B cell (primary cell): ENCODE measurements around the gene NEK11. TPM values are rescaled to one million over a fixed set of nuclear protein-coding genes. Genes with fewer than 3 reads are reported as not detected.

ENCODE experiments used
- ATAC-seq: fragments of 200-7000 bp; cut with Tn5 transposase; one replicate; pipeline ENCODE4 v1.10.0; 2021; ENCODE audit warnings: low read depth, mild to moderate bottlenecking, moderate number of reproducible peaks, moderate library complexity
- CTCF ChIA-PET: fragments of 350-600 bp; sonication (Branson Sonifier 250); formaldehyde crosslinking; loops from one replicate; lab custom pipeline; 2021; ENCODE audit warnings: antibody characterized with exemption, inconsistent platforms; lab: Charles Lee
- POLR2A ChIA-PET: fragments of 350-600 bp; sonication (Branson Sonifier 250); formaldehyde crosslinking; loops from one replicate; lab custom pipeline; 2021; ENCODE audit warnings: antibody characterized with exemption; lab: Charles Lee
- DNase-seq: peaks from one replicate; pipeline ENCODE4 v3.0.0; 2013
- H2AFZ ChIP-seq: 2 replicates; pipeline ENCODE4 v1.6.1; 2012; ENCODE audit warnings: mild to moderate bottlenecking, low read depth, low read length; ENCODE audit not compliant: insufficient read depth, poor library complexity, severe bottlenecking
- H3K27ac ChIP-seq, 2 donors: 1 replicate in 1 of 2; 2 replicates in 1 of 2; pipeline ENCODE4 v1.5.1; 2012 to 2013; ENCODE audit warnings: low read length in 2 of 2, mild to moderate bottlenecking in 2 of 2, moderate library complexity in 1 of 2
- H3K27me3 ChIP-seq, 4 experiments: fragments of 200-600 bp in 1 of 4; sonication (generic) in 1 of 4; replicated peaks in 1 of 4; 1 replicate in 2 of 4; 2 replicates in 2 of 4; pipeline versions ENCODE4 v1.6.1 to v1.7.0; 2013 to 2016; ENCODE audit warnings: low read length in 3 of 4, mild to moderate bottlenecking in 2 of 4, mixed read lengths in 1 of 4, moderate library complexity in 1 of 4; ENCODE audit not compliant: insufficient read depth in 4 of 4, control insufficient read depth in 3 of 4; ENCODE audit errors: control extremely low read depth in 1 of 4
- H3K36me3 ChIP-seq, 2 experiments: replicated peaks in 1 of 2; 1 replicate in 1 of 2; 2 replicates in 1 of 2; pipeline versions ENCODE4 v1.6.1 to v1.7.1; 2013; ENCODE audit warnings: low read length in 1 of 2; ENCODE audit not compliant: insufficient read depth in 2 of 2, control insufficient read depth in 1 of 2; ENCODE audit errors: control extremely low read depth in 1 of 2, extremely low read depth in 1 of 2
- H3K4me1 ChIP-seq, 2 donors: fragments of 200-600 bp in 1 of 2; sonication (generic) in 1 of 2; 1 replicate in 1 of 2; 2 replicates in 1 of 2; pipeline versions ENCODE4 v1.5.1 to v1.6.1; 2013 to 2017; ENCODE audit warnings: low read length in 2 of 2; ENCODE audit not compliant: control insufficient read depth in 2 of 2, insufficient read depth in 2 of 2
- H3K4me2 ChIP-seq: replicated peaks from 2 replicates; pipeline ENCODE3; 2012; ENCODE audit warnings: mild to moderate bottlenecking, low read depth, low read length; ENCODE audit not compliant: poor library complexity, severe bottlenecking
- H3K4me3 ChIP-seq, 5 experiments: fragments of 200-600 bp in 1 of 5; sonication (generic) in 1 of 5; 1 replicate in 3 of 5; 2 replicates in 2 of 5; pipeline versions ENCODE4 v1.5.1 to v1.7.0; 2011 to 2016; ENCODE audit warnings: low read length in 4 of 5, mild to moderate bottlenecking in 4 of 5, low read depth in 2 of 5, control low read depth in 1 of 5, moderate library complexity in 1 of 5; ENCODE audit not compliant: insufficient read depth in 1 of 5; ENCODE audit errors: control extremely low read depth in 1 of 5, extremely low read depth in 1 of 5
- H3K79me2 ChIP-seq: fragments of 200-600 bp; sonication (generic); one replicate; pipeline ENCODE4 v1.6.0; 2016; ENCODE audit warnings: low read length; ENCODE audit not compliant: control insufficient read depth, insufficient read depth
- H3K9ac ChIP-seq: fragments of 200-600 bp; sonication (generic); 2 replicates; pipeline ENCODE4 v1.6.1; 2017; ENCODE audit warnings: mild to moderate bottlenecking, low read length, moderate library complexity
- H3K9me3 ChIP-seq, 3 donors: one replicate each; pipeline versions ENCODE4 v1.6.1 to v1.7.1; 2013; ENCODE audit warnings: low read length in 2 of 3; ENCODE audit not compliant: control insufficient read depth in 2 of 3, insufficient read depth in 1 of 3; ENCODE audit errors: control extremely low read depth in 1 of 3
- H4K20me1 ChIP-seq: 2 replicates; pipeline ENCODE4 v1.6.0; 2012; ENCODE audit warnings: mild to moderate bottlenecking, low read length; ENCODE audit not compliant: insufficient read depth, control insufficient read depth, poor library complexity, severe bottlenecking
- H3K27ac Mint-ChIP-seq: one replicate; pipeline ENCODE4 v1.8.0; 2021; ENCODE audit warnings: mixed read lengths
- H3K27me3 Mint-ChIP-seq: one replicate; pipeline ENCODE4 v1.8.0; 2021; ENCODE audit warnings: mixed read lengths
- H3K4me1 Mint-ChIP-seq: one replicate; pipeline ENCODE4 v1.8.0; 2021; ENCODE audit warnings: mixed read lengths
- H3K4me3 Mint-ChIP-seq: one replicate; pipeline ENCODE4 v1.8.0; 2021; ENCODE audit warnings: mixed read lengths
- H3K9me3 Mint-ChIP-seq: one replicate; pipeline ENCODE4 v1.8.0; 2022; ENCODE audit warnings: mixed read lengths; ENCODE audit not compliant: insufficient read depth
- EZH2 ChIP-seq: IDR thresholded peaks from 2 replicates; pipeline ENCODE4 v1.6.1; 2012; ENCODE audit warnings: borderline replicate concordance, low read depth, mild to moderate bottlenecking, moderate library complexity, low read length; ENCODE audit not compliant: insufficient read depth, poor library complexity, severe bottlenecking
- WGBS: methylation state at CpG from one replicate; pipeline ENCODE4 v1.1.5; 2013; ENCODE audit warnings: missing lambda C conversion rate; ENCODE audit not compliant: insufficient coverage; 5-methylcytosine and 5-hydroxymethylcytosine counted together
- intact Hi-C: fragments of 100-400 bp; cut with micrococcal nuclease; formaldehyde crosslinking; loops from one replicate; pipeline ENCODE4 v1.10.0; 2022
- polyA plus RNA-seq: library from polyadenylated mRNA; depleted of rRNA; stranded (reverse); fragments of >200 nt; gene quantifications from 2 replicates; pipeline ENCODE4 v1.2.3, GENCODE V29; 2012
- total RNA-seq, 2 donors: library from RNA; stranded (reverse); fragments of 120-200 nt in 1 of 2; gene quantifications; 1 replicate in 1 of 2; 2 replicates in 1 of 2; pipeline versions ENCODE4 v1.2.3 to v1.2.4, GENCODE V29; 2013 to 2022
- TF ChIP-seq, protein P1 (sequence below): fragments of 200-600 bp; IDR thresholded peaks from one replicate; pipeline ENCODE4 v1.8.0; 2022; ENCODE audit warnings: antibody characterized with exemption, mild to moderate bottlenecking

NEK11 gene
- total and polyA plus RNA-seq, 2 donors (not counting 1 experiment from before 2014, with no cell fraction given), result 1.00 to 7.7 TPM

DNA sequence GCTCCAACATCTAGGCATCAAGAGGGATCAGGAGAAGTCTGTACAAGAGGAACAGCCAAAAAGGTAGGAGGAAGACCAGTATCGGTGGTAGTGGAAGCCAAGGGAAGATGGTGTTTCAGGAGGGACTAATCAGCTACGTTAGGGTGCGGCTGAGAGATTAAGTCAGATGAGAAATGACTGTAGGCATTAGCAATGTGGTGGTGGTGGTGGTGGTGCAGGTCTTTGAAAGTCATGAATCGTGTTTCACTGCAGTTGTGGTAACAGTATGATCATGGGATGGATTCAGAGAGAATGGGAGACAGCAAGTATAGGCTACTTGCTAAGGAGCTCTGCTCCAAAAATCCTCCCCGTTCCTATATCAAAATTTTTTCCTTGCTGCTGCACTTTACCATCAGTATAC, 35.6 kb upstream of the NEK11 start:
- 95% methylated on average over 3 of the region's 5 CpGs for WGBS
- CTCF ChIA-PET, result no interaction called here
- no peaks in the 10 kb centered on the region for H3K79me2 ChIP-seq
- intact Hi-C loops, result no loop called here
- Mint-ChIP-seq H3K27me3 (no peaks in the 10 kb centered on the region), H3K4me1 (no peaks in the 10 kb centered on the region), H3K27ac (no peak overlapping the region), H3K9me3 (no peaks in the 10 kb centered on the region), H3K4me3 (no peak overlapping the region)
- H2AFZ ChIP-seq, result no peak overlapping the region
- H3K9me3 ChIP-seq, result no peaks in the 10 kb centered on the region
- no peak for ATAC-seq
- no peak overlapping the region for H3K4me2 ChIP-seq
- H3K9ac ChIP-seq, result no peak overlapping the region
- no peaks in the 10 kb centered on the region for H4K20me1 ChIP-seq
- peaks cover 0 to 13% of the 10 kb centered on the region in 2 experiments for H3K36me3 ChIP-seq
- no peak overlapping the region for H3K27ac ChIP-seq
- POLR2A ChIA-PET, result no interaction called here
- H3K4me1 ChIP-seq, result no peaks in the 10 kb centered on the region
- no peaks in the 10 kb centered on the region for H3K27me3 ChIP-seq
- DNase-seq, result no peak
- no peak for TF ChIP-seq EZH2
- TF ChIP-seq, protein P1, sequence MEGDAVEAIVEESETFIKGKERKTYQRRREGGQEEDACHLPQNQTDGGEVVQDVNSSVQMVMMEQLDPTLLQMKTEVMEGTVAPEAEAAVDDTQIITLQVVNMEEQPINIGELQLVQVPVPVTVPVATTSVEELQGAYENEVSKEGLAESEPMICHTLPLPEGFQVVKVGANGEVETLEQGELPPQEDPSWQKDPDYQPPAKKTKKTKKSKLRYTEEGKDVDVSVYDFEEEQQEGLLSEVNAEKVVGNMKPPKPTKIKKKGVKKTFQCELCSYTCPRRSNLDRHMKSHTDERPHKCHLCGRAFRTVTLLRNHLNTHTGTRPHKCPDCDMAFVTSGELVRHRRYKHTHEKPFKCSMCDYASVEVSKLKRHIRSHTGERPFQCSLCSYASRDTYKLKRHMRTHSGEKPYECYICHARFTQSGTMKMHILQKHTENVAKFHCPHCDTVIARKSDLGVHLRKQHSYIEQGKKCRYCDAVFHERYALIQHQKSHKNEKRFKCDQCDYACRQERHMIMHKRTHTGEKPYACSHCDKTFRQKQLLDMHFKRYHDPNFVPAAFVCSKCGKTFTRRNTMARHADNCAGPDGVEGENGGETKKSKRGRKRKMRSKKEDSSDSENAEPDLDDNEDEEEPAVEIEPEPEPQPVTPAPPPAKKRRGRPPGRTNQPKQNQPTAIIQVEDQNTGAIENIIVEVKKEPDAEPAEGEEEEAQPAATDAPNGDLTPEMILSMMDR, result no peak
- H3K4me3 ChIP-seq, result no peak overlapping the region

GRCh38 chr3:130992344-130992743, 34.3 kb upstream of the NEK11 start:
- Histone ChIP-seq H2AFZ (no peak overlapping the region), H3K27me3 (no peaks in the 10 kb centered on the region), H3K9ac (no peak overlapping the region), H3K4me3 (no peak overlapping the region), H3K79me2 (no peaks in the 10 kb centered on the region), H4K20me1 (no peaks in the 10 kb centered on the region), H3K4me1 (no peaks in the 10 kb centered on the region), H3K27ac (no peak overlapping the region), H3K4me2 (no peak overlapping the region), H3K36me3 (peaks cover 0 to 19% of the 10 kb centered on the region in 2 experiments), H3K9me3 (no peaks in the 10 kb centered on the region)
- Mint-ChIP-seq H3K27ac (no peak overlapping the region), H3K4me1 (no peaks in the 10 kb centered on the region), H3K4me3 (no peak overlapping the region), H3K27me3 (no peaks in the 10 kb centered on the region), H3K9me3 (no peaks in the 10 kb centered on the region)
- ATAC-seq (no peak), DNase-seq (no peak)
- no peak for TF ChIP-seq EZH2
- TF ChIP-seq, protein P1, result no peak
- intact Hi-C loops, result no loop called here
- POLR2A ChIA-PET, result no interaction called here
- CTCF ChIA-PET, result interaction anchor here (1.3 kb wide), 1 partner anchor 99 kb away, joined by 3 read pairs; the partner anchor contains the start of gene ATP2C1
- WGBS, result 100% methylated on average over 1 of the region's 3 CpGs
